NCI-H2081 (cell line): Measurements from ENCODE around the gene RPS6KA2.

ENCODE experiments used
- DNase-seq, 2 experiments: peaks; one replicate each; lab custom pipeline; 2025; lab: John Stamatoyannopoulos, UW

The RPS6KA2 gene

DNA sequence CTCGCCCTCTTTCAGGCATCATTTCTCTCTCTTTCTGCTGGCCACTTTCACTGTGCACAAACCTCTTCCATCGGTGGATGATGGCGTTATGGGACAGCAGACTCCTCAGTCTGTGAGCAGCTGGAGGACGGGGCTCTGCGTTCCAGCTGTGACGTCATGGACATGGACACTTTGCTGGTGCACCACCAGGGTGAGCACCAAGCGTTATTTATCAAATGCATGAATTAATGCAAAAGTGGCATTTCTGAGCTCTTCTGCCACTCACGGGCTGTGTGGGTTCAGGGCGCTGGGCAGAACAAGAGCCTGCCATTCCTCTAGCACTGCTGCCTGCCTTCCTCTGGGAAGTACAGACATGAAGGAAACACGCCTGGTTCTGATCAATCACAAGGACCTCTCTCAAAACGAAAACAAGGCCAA, 161.4 kb downstream of the RPS6KA2 start:
- DNase-seq = no peak

DNA sequence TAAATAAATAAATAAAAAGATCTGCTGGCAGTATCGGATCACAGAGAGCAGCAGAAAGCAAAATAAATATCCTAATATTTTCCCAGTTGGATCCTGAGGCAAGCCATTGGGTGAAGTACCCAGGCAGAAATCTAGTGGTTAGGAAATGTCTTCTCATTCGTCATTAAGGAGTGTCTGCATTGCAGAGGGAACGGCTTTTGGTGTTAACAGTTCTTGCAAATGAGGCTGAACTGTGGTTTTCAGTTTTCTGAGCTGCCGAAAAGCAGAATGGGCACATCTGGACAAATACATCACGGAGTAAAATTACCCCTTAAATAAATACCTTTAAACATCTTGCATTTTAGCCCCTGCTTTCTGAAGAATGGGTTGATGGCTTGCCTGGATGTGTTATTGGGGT, 162.1 kb downstream of the RPS6KA2 start:
- no peak for DNase-seq

DNA sequence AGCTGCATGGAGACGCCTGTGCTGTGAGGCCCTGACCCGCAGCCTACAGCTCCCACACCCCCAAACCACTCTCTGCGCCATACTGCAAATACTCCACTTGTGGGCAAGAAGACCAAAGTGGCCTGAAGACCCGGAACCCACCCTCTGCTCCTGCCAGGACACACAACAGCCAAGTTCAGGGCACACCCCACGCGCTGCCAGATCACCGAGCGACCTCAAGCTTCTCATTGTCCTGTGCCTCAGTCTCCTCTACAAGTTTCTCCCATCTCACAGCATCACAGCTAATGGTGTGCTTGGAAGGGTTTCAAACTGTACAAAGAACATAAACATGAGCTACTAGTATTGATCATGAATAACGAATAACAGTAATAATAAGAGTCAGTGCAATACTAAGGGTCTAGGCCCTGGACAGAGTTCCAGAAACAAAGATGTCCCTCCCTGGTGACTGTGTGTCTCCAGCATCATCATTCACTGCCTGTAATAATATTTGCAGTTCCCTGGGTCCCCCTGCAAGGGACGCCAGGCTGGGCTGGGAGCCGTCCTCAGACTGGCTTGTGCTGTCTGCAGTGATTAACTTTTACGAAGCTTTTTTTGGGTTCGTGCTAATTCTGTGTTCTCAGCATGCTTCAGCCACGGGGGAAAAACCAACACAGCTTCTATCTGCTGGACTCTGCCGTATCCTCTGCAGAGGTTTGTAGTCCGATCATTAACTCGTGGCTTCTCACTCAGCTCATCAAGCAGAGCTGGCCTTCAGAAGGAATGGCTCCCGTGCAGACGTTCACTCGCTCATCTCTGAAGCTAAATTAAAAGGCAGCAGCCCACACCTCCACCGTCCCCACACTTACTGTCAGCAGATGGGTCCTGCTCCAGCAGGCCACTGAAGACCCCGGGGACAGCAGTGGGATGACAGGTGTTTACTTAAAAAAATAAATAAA, 162.7 kb downstream of the RPS6KA2 start:
- DNase-seq = no peak

DNA sequence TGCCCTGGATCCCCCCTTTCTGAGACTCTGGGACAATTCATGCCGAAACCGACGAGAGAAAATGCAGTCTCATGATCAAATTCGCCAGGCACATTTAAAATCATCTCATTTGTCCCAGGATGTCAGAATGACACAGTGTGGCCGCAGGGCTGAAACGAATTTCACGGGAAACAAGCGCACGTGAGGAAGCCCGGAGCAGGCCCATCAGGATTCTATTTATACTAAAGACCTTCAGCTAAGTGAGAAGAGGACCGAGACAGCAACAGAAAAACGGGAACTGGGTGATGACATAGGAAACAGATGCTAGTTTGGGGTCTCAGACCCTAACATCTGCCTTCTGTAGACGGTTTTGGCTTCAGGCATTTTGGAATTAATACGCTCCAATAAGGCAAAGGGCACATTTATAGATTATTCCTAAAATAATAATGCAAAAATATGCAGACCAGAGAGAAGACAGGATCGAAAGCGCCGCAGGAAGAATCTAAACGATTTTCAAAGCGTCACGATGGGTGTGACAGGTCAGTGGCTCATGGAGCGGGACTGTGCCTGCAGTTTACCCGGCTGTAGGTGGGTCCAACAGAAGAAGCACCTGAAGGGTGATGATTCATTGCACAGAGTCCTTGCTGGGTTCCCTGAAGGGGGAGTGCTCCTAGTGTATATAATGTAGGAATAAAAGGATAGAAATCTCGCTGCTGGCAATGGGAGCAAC, 163.5 kb downstream of the RPS6KA2 start:
- no peak for DNase-seq

DNA sequence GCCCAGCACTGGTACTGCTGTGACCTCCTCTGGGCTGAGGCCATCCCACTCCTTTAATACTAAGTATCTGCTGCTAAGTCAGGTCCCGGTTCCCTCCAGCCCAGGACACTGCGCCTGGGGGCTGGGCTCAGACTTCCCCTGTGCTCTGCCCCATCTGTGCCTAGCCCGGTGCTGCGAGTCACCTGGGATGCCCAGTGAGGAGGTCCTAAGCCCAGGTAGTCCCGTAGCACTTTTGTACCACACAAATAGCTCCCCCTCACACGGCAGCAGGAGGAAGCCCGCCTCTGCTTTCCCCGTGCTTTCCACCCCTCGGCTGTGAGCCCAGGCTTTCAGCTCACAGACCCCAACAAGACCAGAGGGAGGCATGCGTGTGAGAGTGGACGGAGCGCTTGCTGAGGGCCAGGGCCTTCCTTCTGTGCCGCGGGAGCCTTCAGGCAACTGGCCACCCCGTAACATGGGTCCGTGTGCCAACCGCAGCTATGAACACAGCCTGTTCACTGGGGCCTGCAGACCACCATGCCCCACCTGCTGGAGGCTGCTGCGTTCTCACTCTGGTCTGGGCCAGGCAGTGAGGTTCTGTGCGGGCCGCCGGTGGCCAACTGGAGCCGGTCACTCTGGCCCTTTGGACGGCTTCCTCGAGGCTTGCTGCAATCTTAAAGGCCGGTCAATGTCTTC, 164.5 kb downstream of the RPS6KA2 start:
- DNase-seq = no peak

DNA sequence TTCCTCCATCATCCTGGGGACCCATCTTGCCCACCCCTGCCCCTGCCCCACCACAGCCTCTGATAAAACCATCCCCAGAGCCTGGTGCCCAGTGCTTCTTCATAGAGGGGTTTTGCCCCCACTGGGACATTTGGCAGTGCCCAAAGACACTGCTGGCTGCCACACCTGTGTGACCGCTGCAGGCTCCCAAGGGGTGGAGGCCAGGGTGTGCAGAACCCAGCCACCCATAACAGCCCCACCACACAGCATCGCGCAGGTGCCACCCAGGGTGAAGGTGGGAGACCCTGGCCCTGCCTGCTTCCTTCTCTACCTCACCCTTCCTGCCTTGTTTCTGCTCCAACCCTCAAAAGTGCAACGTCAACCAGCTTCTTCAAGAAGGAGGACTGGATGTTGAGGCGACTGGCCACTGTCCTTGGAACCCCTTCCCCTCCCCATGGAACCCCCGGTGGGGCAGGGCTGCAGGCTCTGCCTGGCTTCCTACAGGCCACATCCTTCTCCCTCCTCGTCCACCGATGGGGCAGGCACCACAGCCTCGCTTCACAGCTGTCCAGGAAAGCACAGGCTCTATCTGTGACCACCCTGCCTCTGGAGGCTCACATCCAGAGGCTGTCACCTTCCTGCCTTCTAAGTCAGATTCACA, 165.1 kb downstream of the RPS6KA2 start:
- DNase-seq = no peak

DNA sequence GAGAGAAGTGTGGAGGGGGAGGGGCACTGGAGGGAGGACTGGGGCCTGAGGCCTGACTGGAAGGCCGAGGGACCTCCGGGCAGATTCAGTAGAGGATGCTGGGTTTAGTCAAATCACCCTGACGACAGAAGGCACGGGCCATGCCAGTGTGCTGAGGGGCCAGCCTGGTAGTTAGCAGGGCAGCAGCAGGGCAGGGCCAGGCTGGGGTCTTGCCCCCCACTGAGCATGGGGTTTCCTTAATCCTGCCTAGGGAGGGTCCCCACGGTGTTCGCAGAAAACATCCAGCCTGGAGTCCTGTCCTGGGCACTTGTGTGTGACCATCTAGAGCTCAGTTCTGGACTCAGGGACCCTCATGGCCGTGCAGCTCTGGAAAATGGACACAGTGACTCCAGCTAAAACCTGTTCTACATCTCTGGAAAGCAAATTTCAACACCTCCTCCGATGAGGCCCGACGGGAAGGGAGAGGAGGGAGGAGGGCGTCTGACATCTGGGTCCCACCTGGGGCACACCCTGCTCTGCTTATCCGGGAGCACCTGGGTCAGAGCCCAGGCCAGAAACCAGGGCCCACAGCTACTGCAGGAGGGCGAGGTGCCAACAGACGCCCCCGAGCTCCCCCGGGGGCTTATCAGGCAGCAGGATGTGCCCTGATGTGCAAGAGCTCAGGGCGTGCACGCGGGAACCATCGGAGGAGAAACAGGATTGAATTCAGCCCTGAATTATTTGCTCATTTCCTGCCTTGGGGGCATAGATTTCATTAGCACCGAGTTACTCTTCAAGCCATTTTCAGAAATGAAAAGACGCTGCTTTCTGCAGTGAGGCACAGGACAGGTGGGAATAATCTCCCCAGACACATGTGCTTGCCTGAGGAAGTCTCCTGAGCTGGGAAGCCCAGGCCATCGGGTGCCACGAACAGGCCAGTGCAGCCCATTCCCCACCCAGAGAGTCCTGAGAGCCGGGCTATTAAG, 166.3 kb downstream of the RPS6KA2 start:
- DNase-seq = peak in 1 of 2 experiments; percentile 21

DNA sequence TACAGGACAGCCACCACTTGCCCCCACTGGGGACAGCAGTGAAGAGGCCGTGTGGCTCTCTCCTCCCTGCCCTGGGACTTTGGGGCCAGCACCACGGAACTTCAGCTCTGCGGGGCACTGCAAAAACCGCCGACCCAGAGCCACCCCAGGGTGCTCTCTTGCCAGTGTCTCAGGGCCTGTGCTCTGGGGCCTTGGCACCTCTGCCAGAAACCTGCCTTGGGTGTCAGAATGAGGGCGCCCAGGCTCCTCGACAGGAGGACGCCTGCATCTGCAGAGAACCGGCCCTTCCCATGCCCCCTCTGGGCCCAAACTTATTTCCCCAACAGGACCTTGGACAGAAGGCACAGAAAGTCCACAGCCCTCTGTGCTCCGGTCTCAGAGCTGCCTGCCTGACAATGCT, 167.1 kb downstream of the RPS6KA2 start:
- DNase-seq = no peak

DNA sequence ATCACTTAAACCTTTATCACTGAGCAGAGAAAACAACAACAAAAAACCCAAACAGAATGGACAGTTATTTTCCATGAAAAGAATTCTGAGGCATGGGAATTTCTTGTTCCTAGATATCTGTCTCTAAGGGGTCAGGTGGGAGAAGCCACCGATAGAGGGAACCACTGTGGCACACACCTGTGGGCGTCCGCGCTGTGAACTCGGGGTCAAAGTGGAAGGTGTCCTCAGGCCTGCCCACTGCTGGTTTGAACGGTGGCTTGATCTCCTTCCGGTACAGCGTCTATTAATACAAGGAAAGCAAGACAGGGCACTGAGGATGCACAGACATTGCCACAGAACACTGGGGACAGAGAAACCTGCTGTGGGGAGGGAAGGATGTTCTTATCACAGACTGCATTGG, 167.8 kb downstream of the RPS6KA2 start:
- DNase-seq = no peak

DNA sequence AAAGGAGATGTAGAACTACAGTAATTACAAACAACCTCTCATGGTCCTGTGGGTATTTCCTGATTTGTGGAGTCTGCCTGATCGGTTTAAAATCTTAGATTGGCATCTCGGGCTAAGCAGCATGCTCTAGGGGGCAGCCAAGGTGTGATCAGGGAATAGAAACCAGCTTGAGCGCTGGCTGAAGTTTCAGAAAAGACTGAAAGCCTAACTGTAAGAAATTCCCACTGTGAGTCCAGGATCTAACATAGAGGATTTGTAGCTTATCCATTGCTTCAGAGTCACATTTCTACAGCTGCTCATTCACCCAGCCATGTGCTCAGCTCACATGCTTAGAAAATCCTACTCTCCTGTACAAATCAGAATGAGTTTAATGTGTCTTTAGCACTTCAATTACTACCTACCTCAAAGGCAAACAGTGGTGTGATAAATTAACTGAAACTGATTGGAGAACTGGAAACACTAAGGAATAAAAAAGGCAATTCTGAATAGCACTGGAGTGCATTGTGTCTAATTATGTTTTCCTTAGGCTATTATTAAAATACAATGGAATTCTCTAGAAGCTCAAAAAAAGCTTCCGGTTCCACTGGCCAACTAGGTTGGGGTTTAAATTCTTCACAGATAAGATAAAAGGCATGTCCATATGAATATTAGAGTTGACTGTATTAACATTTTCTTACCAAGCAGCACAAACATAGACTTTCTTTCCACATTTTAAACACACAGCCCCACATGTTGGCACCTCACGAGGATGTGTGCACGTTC, 170.5 kb downstream of the RPS6KA2 start:
- DNase-seq = peak; percentile 21 to 59

DNA sequence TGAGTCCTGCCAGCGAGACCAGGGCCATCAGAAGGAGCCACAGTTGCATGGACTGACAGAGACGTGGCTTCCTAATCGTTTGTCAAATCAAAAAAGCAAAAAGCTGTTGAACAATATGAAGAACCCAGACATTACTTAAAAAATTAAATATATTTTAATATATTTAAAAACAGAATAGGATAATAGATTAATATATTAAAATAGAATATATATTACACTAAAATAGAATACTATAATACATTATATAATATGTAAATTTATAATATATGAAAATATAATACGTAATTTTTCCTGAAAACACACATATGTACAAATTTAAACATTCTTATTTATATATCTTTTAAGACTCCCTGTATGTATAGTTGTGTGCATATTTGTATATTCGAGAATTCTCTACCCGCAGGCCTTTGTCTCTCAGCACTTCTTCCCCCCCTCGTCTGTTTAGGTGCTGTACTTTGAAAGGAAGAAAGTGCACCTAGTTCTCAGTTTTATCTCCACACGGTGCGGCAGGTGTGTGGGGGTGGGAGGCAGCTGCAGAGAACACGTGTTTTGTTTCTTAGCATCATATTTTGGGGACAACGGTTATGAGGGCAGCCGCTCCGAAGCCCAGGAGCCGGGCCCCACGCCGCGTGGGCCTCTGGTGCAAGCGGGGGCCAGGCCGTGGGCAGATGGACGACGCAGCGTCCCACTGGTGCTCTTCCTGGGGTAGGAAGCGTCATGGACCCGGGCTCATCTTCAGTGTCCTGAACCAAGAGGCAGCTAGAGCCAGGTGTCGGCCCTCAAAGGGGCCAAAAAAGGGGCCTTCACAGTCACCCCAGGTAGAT, 172.1 kb downstream of the RPS6KA2 start:
- DNase-seq = no peak

DNA sequence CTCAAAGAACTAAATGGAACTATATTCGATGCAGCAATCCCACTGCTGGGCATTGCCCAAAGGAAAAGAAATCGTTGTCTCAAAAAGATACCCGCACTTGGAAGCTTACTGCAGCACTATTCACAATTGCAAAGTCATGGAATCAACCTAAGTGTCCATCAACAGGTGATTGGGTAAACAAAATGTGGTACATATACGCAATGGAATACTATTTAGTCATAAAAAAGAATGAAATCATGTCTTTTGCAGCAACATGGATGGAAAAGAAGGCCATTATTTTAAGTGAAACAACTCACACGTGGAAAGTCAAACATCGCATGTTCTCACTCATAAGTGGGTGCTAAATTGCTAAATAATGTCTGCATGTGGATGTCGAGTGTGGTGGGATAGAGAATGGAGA, 173.4 kb downstream of the RPS6KA2 start:
- no peak for DNase-seq

DNA sequence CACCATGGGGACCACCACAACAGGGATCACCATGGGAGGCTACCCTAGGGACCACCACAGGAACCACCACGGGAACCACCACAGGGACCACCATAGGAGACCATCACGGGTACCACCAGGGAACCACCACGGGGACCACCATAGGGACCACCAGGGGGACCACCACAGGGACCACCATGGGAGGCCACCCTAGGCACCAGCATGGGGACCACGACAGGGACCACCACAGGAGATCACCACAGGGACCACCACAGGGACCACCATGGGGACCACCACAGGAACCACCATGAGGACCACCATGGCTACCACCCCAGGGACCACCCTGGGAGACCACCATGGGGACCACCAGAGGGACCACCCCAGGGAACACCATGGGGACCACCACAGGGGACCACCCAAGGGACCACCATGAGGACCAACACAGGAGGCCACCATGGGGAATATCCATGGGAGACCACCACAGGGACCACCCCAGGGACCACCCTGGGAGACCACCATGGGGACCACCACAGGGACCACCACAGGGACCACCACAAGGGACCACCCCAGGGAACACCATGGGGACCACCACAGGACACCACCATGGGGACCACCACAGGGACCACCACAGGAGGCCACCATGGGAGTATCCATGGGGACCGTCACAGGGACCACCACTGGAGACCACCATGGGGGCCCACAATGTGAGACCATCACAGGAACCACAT, 176.7 kb downstream of the RPS6KA2 start:
- DNase-seq = no peak

DNA sequence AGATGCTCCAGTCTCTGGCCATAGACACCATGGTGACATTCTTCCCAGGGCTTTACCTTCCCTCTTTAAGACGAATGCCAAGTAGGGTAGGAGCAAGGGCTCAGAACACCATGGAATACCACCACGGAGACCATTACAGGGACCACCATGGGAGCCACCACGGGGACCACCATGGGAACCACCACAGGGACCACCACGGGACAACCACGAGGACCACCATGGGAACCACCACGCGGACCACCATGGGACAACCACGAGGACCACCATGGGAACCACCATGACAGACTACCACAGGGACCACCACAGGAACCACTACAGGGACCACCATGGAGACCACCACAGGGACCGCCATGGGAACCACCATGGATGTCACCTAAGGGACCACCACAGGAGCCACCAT, 177.4 kb downstream of the RPS6KA2 start:
- no peak for DNase-seq

DNA sequence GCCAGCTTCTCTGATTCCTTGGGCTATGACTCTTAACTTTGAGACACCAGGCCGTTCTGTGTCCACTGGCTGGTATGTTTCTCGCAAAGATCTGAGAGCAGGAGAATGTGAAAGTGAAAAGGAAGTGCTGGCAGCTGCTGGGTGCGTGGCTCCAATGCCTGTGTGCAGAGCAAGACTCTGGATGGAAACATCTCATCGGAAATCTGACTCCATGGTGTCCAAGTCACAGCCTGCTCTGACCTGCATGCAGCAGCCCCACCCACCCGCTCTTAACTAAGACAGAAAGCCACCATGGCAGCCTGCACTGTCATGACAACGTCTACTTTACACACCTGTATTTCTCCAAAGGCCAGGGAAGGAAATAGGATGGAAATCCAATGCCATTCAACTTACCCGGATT, 178.0 kb downstream of the RPS6KA2 start:
- DNase-seq = no peak

DNA sequence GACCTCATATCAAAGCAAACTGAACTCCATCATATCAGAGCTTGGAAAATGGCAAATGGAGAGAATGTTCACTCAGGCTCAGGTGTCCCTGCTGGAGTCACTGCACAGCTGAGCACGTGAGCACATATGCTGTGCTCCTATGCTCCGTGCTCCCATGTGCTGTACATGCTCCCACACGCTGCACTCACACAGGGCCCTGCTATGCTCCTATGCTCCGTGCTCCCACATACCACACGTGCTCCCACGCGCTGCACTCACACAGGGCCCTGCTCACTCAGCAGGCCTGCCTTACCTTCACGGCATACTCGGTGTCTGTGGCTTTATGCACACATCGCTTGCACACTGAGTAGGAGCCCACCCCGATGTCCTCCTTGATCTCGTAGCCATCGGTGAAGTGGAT, 178.6 kb downstream of the RPS6KA2 start:
- DNase-seq = no peak

DNA sequence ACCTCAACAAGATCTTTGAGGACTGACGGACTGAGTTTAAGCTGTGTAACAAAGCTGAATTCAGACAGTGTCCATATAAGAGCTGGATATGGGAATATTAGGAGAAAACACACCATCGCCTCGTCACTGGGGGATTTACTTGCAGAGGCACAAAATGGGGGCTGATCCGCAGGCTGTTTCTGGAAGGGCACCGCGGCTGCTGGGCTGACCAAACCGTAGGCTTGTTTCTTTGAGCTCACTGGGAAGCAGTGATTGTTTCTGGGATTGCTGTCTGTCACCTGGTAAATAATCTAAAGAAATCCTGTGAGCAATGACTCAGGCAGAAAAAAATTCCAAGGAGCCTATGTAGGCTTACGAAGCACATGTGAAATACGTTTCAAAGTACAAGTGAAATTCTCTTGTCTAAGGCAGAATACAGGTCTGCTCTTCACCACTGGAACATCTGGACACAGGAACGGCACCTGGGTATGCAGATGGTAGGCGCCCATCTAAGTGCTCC, 180.4 kb downstream of the RPS6KA2 start:
- no peak for DNase-seq

DNA sequence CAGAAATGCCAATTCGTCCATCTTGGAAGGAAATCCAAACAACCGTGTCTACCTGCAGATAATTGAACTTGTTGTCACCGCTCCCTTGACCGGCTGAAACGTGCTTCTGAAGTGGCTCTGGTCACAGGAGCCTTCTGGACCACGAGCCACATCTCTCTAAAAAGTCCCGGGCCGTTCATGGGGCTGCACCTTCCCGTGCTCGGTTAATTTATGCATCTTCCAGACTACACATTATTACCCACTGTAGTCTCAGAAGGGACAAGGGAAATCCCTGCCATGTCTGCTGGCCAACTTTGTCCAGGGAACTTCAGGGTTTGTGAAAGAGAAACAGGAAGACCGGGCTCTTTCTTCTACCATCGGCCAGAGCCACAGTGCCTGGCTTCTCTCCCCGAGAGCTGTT, 180.9 kb downstream of the RPS6KA2 start:
- DNase-seq = no peak

DNA sequence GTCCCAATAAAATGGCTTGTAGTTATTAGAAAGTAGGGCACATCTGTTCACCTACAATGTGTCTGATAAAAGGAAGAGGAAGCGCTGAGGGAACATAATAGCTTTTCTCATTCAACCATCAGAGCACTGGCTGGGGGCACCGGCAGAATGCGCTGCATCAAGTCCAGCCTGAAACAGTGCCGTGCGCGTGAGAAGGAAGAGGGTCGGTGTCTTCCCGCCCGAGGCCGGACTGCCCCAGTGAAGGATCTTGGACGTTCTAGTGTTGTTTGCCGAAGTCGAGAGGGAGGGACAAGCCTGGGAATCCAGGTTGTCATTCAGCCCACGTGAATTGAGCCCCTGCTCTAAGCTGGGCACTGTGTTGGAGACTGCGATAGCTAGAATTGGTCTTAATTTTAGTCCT, 182.6 kb downstream of the RPS6KA2 start:
- DNase-seq = no peak
